ENCODE results near the gene RAB43. TPM values are rescaled to one million over a fixed set of nuclear protein-coding genes. Genes with fewer than 3 reads are reported as not detected.

Gene RAB43
- polyA plus RNA-seq (0.57 TPM in 1 of 2 replicates, not detected in the other), polyA minus RNA-seq (1.2 and 2.7 TPM in 2 replicates)

DNA sequence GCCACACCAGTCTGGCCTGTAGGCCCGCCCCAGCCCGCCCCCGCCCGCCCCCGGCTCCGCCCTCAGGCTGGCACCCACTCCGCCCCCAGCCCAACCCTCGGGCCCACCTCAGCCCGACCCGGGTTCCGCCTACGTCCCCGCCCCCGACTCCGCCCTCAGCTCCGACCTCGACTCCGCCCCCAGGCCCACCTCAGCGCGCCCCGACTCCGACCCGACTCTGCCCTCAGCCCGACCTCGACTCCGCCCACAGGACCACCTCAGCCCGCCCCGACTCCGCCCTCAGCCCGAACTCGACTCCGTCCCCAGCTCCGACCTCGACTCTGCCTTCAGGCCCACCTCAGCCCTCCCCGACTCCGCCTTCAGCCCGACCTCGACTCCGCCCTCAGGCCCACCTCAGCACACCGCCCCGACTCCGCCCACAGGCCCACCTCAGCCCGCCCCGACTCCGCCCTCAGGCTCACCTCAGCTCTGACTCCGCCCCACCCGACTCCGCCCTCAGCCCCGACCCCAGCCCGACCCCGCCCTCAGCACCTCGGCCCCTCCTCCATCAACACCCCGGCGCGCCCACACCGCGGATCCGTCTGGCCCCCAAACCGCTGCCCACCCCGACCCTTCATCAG, at the start of gene RAB43:
RAB43 (minus strand) TSS at position 13 of the 620 bp plus-strand sequence. CDS start 315 bp downstream, outside the sequence.
- H3K9me3 ChIP-seq (ENCODE audit: low read length), result no peaks in the 10 kb centered on the region
- H3K4me3 ChIP-seq (ENCODE audit: low read length), result peak within 1 kb of the TSS; percentile 74
- no peaks in the 10 kb centered on the region for H3K79me2 ChIP-seq (replicated peaks; ENCODE audit: insufficient read depth, low read length)
- H3K9ac ChIP-seq (ENCODE audit: low read length), result peak within 1 kb of the TSS; percentile 63
- H3F3A ChIP-seq (ENCODE audit: insufficient read depth, low read length, poor library complexity, severe bottlenecking), result peaks cover 3% of the 10 kb centered on the region
- H3K9me2 ChIP-seq (ENCODE audit: insufficient read depth, low read length), result no peaks in the 10 kb centered on the region
- peak within 1 kb of the TSS; percentile 21 for H2AFZ ChIP-seq (ENCODE audit: low read depth, low read length)
- H4K20me1 ChIP-seq (ENCODE audit: insufficient read depth), result no peaks in the 10 kb centered on the region
- TF ChIP-seq TAF1 (IDR thresholded peaks at IDR 0.05; ENCODE audit: low read depth), result no peak
- no peak for TF ChIP-seq MXI1 (conservative IDR thresholded peaks at IDR 0.05; ENCODE audit: poor library complexity, severe bottlenecking)
- TF ChIP-seq POLR2AphosphoS5 (IDR thresholded peaks at IDR 0.05), result no peak
- TF ChIP-seq, protein P1, sequence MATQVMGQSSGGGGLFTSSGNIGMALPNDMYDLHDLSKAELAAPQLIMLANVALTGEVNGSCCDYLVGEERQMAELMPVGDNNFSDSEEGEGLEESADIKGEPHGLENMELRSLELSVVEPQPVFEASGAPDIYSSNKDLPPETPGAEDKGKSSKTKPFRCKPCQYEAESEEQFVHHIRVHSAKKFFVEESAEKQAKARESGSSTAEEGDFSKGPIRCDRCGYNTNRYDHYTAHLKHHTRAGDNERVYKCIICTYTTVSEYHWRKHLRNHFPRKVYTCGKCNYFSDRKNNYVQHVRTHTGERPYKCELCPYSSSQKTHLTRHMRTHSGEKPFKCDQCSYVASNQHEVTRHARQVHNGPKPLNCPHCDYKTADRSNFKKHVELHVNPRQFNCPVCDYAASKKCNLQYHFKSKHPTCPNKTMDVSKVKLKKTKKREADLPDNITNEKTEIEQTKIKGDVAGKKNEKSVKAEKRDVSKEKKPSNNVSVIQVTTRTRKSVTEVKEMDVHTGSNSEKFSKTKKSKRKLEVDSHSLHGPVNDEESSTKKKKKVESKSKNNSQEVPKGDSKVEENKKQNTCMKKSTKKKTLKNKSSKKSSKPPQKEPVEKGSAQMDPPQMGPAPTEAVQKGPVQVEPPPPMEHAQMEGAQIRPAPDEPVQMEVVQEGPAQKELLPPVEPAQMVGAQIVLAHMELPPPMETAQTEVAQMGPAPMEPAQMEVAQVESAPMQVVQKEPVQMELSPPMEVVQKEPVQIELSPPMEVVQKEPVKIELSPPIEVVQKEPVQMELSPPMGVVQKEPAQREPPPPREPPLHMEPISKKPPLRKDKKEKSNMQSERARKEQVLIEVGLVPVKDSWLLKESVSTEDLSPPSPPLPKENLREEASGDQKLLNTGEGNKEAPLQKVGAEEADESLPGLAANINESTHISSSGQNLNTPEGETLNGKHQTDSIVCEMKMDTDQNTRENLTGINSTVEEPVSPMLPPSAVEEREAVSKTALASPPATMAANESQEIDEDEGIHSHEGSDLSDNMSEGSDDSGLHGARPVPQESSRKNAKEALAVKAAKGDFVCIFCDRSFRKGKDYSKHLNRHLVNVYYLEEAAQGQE (IDR thresholded peaks at IDR 0.05; ENCODE audit: borderline replicate concordance), result no peak
- TF ChIP-seq, protein P2, sequence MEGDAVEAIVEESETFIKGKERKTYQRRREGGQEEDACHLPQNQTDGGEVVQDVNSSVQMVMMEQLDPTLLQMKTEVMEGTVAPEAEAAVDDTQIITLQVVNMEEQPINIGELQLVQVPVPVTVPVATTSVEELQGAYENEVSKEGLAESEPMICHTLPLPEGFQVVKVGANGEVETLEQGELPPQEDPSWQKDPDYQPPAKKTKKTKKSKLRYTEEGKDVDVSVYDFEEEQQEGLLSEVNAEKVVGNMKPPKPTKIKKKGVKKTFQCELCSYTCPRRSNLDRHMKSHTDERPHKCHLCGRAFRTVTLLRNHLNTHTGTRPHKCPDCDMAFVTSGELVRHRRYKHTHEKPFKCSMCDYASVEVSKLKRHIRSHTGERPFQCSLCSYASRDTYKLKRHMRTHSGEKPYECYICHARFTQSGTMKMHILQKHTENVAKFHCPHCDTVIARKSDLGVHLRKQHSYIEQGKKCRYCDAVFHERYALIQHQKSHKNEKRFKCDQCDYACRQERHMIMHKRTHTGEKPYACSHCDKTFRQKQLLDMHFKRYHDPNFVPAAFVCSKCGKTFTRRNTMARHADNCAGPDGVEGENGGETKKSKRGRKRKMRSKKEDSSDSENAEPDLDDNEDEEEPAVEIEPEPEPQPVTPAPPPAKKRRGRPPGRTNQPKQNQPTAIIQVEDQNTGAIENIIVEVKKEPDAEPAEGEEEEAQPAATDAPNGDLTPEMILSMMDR (IDR thresholded peaks at IDR 0.05; ENCODE audit: poor library complexity, severe bottlenecking), result no peak
- TF ChIP-seq SMC3 (conservative IDR thresholded peaks at IDR 0.05; ENCODE audit: poor library complexity), result no peak
- no peak for TF ChIP-seq RAD21 (conservative IDR thresholded peaks at IDR 0.05)
- no peak for TF ChIP-seq EZH2 (IDR thresholded peaks at IDR 0.05; ENCODE audit: borderline replicate concordance, insufficient read depth, low read length, poor library complexity, severe bottlenecking)
- TF ChIP-seq EP300 (conservative IDR thresholded peaks at IDR 0.05; ENCODE audit: poor library complexity, severe bottlenecking), result no peak
- no peaks in the 10 kb centered on the region for H3K27me3 ChIP-seq (ENCODE audit: insufficient read depth, low read depth, low read length)
- no peak within 1 kb of the TSS for H3K27ac ChIP-seq (ENCODE audit: low read length)
- no peaks in the 10 kb centered on the region for H3K36me3 ChIP-seq (ENCODE audit: insufficient read depth, low read length)
- peak within 1 kb of the TSS; percentile 82 for H3K4me2 ChIP-seq (ENCODE audit: low read length)

DNA sequence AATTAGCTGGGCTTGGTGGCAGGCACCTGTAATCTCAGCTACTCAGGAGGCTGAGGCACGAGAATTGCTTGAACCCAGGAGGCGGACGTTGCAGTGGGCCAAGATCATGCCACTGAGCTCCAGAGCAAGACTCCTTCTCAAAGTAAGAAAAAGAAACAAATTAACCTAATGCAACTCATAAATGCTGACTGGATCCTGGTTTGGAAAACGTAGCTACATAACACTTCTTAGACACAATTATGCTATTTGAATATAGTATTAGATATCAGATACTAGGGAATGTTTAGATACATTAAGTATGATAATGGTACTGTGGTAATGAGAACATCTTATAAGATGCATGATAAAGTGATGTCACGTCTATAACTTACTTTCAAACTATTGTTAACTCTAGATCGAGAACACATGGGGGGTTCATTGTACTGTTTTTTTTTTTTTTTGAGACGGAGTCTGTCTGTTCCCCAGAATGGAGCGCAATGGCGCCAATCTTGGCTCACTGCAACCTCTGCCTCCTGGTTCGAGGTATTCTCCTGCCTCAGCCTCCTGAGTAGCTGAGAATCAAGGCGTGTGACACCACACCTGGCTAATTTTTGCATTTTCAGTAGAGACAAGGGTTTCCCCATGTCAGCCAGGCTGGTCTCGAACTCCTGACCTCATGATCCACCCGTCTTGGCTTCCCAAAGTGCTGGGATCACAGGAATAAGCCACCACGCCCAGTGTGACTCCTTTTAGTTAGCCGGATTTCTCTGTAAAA, 45.2 kb upstream of the RAB43 start:
- Histone ChIP-seq H3K9me3 (ENCODE audit: low read length) (no peaks in the 10 kb centered on the region), H4K20me1 (ENCODE audit: insufficient read depth) (no peaks in the 10 kb centered on the region), H3F3A (ENCODE audit: insufficient read depth, low read length, poor library complexity, severe bottlenecking) (peaks cover 4% of the 10 kb centered on the region), H3K36me3 (ENCODE audit: insufficient read depth, low read length) (no peaks in the 10 kb centered on the region), H3K4me3 (ENCODE audit: low read length) (no peak overlapping the region), H3K9ac (ENCODE audit: low read length) (no peak overlapping the region), H3K9me2 (ENCODE audit: insufficient read depth, low read length) (no peaks in the 10 kb centered on the region), H3K27me3 (ENCODE audit: insufficient read depth, low read depth, low read length) (no peaks in the 10 kb centered on the region), H3K79me2 (replicated peaks; ENCODE audit: insufficient read depth, low read length) (no peaks in the 10 kb centered on the region), H3K4me2 (ENCODE audit: low read length) (no peak overlapping the region), H2AFZ (ENCODE audit: low read depth, low read length) (no peak overlapping the region), H3K27ac (ENCODE audit: low read length) (no peak overlapping the region)
- TF ChIP-seq POLR2AphosphoS5 (IDR thresholded peaks at IDR 0.05) (no peak), MXI1 (conservative IDR thresholded peaks at IDR 0.05; ENCODE audit: poor library complexity, severe bottlenecking) (no peak), TAF1 (IDR thresholded peaks at IDR 0.05; ENCODE audit: low read depth) (no peak), EP300 (conservative IDR thresholded peaks at IDR 0.05; ENCODE audit: poor library complexity, severe bottlenecking) (no peak), RAD21 (conservative IDR thresholded peaks at IDR 0.05) (no peak), EZH2 (IDR thresholded peaks at IDR 0.05; ENCODE audit: borderline replicate concordance, insufficient read depth, low read length, poor library complexity, severe bottlenecking) (no peak), SMC3 (conservative IDR thresholded peaks at IDR 0.05; ENCODE audit: poor library complexity) (no peak)
- TF ChIP-seq, protein P2 (IDR thresholded peaks at IDR 0.05; ENCODE audit: poor library complexity, severe bottlenecking), result no peak
- TF ChIP-seq, protein P1 (IDR thresholded peaks at IDR 0.05; ENCODE audit: borderline replicate concordance), result no peak
